K562 (cell line): ENCODE data around the gene POLG. TPM values are rescaled to one million over a fixed set of nuclear protein-coding genes. Genes with fewer than 3 reads are reported as not detected.

ENCODE experiments used
- ATF7 ChIP-seq: fragments of 450-650 bp; IDR thresholded peaks from 2 replicates; pipeline ENCODE4 v1.7.1; 2014; ENCODE audit warnings: mild to moderate bottlenecking, moderate library complexity
- CBFA2T2 ChIP-seq: fragments of 450-650 bp; conservative IDR thresholded peaks from 2 replicates; pipeline ENCODE4 v1.6.1; 2017; ENCODE audit warnings: mild to moderate bottlenecking
- CHD1 ChIP-seq: fragments of 200-600 bp; sonication (generic); IDR thresholded peaks from one replicate; pipeline ENCODE4 v1.6.1; 2012; ENCODE audit warnings: mild to moderate bottlenecking, moderate library complexity, low read length, inconsistent platforms
- CREBBP ChIP-seq: IDR thresholded peaks from one replicate; pipeline ENCODE4 v1.6.1; 2012; ENCODE audit warnings: low read depth, mild to moderate bottlenecking, control low read depth, inconsistent platforms, low read length
- GABPA ChIP-seq: fragments of 200-800 bp; sonication (Bioruptor generic); conservative IDR thresholded peaks from 2 replicates; pipeline ENCODE4 v1.6.1; 2016; ENCODE audit warnings: low read depth, missing genetic modification characterization, missing compliant biosample characterization
- ILF3 ChIP-seq: fragments of 450-650 bp; IDR thresholded peaks from 2 replicates; pipeline ENCODE4 v1.6.1; 2018; ENCODE audit warnings: antibody characterized with exemption, mild to moderate bottlenecking, moderate library complexity, borderline replicate concordance
- MTA1 ChIP-seq: fragments of 450-650 bp; IDR thresholded peaks from 2 replicates; pipeline ENCODE4 v1.6.1; 2017; ENCODE audit warnings: borderline replicate concordance
- MTA3 ChIP-seq: fragments of 450-650 bp; formaldehyde crosslinking; IDR thresholded peaks from 2 replicates; pipeline ENCODE4 v1.6.1; 2017; ENCODE audit warnings: mild to moderate bottlenecking, borderline replicate concordance
- MTF1 ChIP-seq: fragments of 250-450 bp; sonication (Bioruptor Pico); IDR thresholded peaks from 2 replicates; pipeline ENCODE4 v1.9.0; 2021; ENCODE audit warnings: moderate library complexity, mild to moderate bottlenecking, inconsistent platforms, borderline replicate concordance
- NCOA2 ChIP-seq, 2 experiments: fragments of 450-650 bp; IDR thresholded peaks; 2 replicates each; pipeline ENCODE4 v1.6.1; 2018; ENCODE audit warnings: mild to moderate bottlenecking in 2 of 2, moderate library complexity in 1 of 2; ENCODE audit not compliant: partially characterized antibody in 2 of 2
- PCBP2 ChIP-seq: fragments of 200-400 bp; formaldehyde crosslinking; IDR thresholded peaks from 2 replicates; pipeline ENCODE4 v1.6.1; 2018; ENCODE audit warnings: low read length, low read depth, mild to moderate bottlenecking, moderate library complexity; ENCODE audit not compliant: poor library complexity, severe bottlenecking
- RAD21 ChIP-seq, 2 experiments: fragments of 250-450 bp in 1 of 2; fragments of 450-650 bp in 1 of 2; sonication (Bioruptor Pico) in 1 of 2; formaldehyde crosslinking in 1 of 2; IDR thresholded peaks in 1 of 2; conservative IDR thresholded peaks in 1 of 2; 2 replicates each; pipeline versions ENCODE4 v1.4.0 to v1.8.0; 2020 to 2022; ENCODE audit warnings: mild to moderate bottlenecking in 2 of 2, moderate library complexity in 1 of 2
- SNRNP70 ChIP-seq: fragments of 200-400 bp; formaldehyde crosslinking; optimal IDR thresholded peaks from 2 replicates; pipeline ENCODE3; 2017; ENCODE audit warnings: low read depth, low read length
- TAF15 ChIP-seq: fragments of 200-400 bp; formaldehyde crosslinking; IDR thresholded peaks from 2 replicates; pipeline ENCODE4 v1.6.1; 2017; ENCODE audit warnings: mild to moderate bottlenecking, low read depth, low read length, moderate library complexity
- TFAP4 ChIP-seq: sonication (generic); formaldehyde crosslinking; IDR thresholded peaks from 2 replicates; pipeline ENCODE4 v1.8.0; 2022; ENCODE audit warnings: missing genetic modification reagents, mild to moderate bottlenecking, moderate library complexity, borderline replicate concordance
- THRB ChIP-seq: fragments of 450-650 bp; formaldehyde crosslinking; conservative IDR thresholded peaks from 2 replicates; pipeline ENCODE4 v1.4.0; 2022; ENCODE audit warnings: mild to moderate bottlenecking, missing genetic modification characterization
- YBX1 ChIP-seq: fragments of 450-650 bp; IDR thresholded peaks from 2 replicates; pipeline ENCODE4 v1.7.1; 2016; ENCODE audit warnings: mild to moderate bottlenecking
- ZNF232 ChIP-seq: sonication (generic); formaldehyde crosslinking; IDR thresholded peaks from 2 replicates; pipeline ENCODE4 v1.8.0; 2022; ENCODE audit warnings: mild to moderate bottlenecking, missing genetic modification reagents
- polyA plus RNA-seq, 8 experiments: library from polyadenylated mRNA; depleted of rRNA in 4 of 8; stranded (reverse) in 5 of 8; unstranded in 3 of 8; fragments of >200 nt; fragmentation: Nextera tagmentation in 2 of 8; fragmentation: Illumina TruSeq in 1 of 8; extraction: Ambion mirVana in 2 of 8; extraction: Trizol in 1 of 8; gene quantifications; 2 replicates each; pipeline versions ENCODE4 v1.2.1 to v1.2.3, GENCODE V29; 2011 to 2014; ENCODE audit warnings: inconsistent platforms in 1 of 8, missing spikeins in 1 of 8
- total RNA-seq, 7 experiments: library from RNA; depleted of rRNA in 6 of 7; stranded (reverse); fragments of >200 nt in 6 of 7; fragmentation: Illumina TruSeq in 2 of 7; extraction: Trizol in 2 of 7; gene quantifications; 2 replicates each; pipeline versions ENCODE4 v1.2.1 to v1.2.3, GENCODE V29; 2011 to 2021; ENCODE audit warnings: low replicate concordance in 1 of 7
- TF ChIP-seq, protein P1 (sequence below): fragments of 450-650 bp; conservative IDR thresholded peaks from 2 replicates; pipeline ENCODE4 v1.6.1; 2016; ENCODE audit warnings: missing genetic modification characterization, low read depth, mild to moderate bottlenecking, control low read depth, missing compliant biosample characterization
- TF ChIP-seq, protein P2 (sequence below): fragments of 250-450 bp; sonication (Bioruptor Pico); IDR thresholded peaks from 2 replicates; pipeline ENCODE4 v1.4.0; 2020; ENCODE audit warnings: mild to moderate bottlenecking, moderate library complexity

The POLG gene
- total and polyA plus RNA-seq, 9 of the 15 experiments (the other 6 are each of a cell fraction or from before 2014, with no cell fraction given): 15.2 to 83.8 (median 38.6) TPM

GRCh38 chr15:89334510-89335297, at the start of gene POLG (continued):
- TF ChIP-seq RAD21 (CRISPR knock-in tag; conservative IDR thresholded peaks at IDR 0.05 in 1 of 2, IDR thresholded peaks at IDR 0.05 in 1 of 2) (no peak), TAF15 (no peak), MTF1 (CRISPR knock-in tag) (no peak), CHD1 (no peak), THRB (CRISPR knock-in tag) (no peak), ILF3 (peak; percentile 62; the same call in 1 of the 2 replicates), MTA3 (peak; percentile 83; the same call in 1 of the 2 replicates), PCBP2 (no peak), GABPA (tag) (peak; percentile 80), NCOA2 (IDR thresholded peaks at IDR 0.05; ENCODE audit: partially characterized antibody in 2 of 2) (no peak), SNRNP70 (no peak), CBFA2T2 (no peak), MTA1 (peak; percentile 49; the same call in 1 of the 2 replicates), CREBBP (no peak), ATF7 (peak; percentile 100), ZNF232 (CRISPR knock-in tag) (0 out of 2 replicates have a peak, but pooled peaks have one; percentile 63), YBX1 (no peak), TFAP4 (CRISPR knock-in tag) (peak; percentile 79; the same call in 1 of the 2 replicates)
- TF ChIP-seq, protein P1, sequence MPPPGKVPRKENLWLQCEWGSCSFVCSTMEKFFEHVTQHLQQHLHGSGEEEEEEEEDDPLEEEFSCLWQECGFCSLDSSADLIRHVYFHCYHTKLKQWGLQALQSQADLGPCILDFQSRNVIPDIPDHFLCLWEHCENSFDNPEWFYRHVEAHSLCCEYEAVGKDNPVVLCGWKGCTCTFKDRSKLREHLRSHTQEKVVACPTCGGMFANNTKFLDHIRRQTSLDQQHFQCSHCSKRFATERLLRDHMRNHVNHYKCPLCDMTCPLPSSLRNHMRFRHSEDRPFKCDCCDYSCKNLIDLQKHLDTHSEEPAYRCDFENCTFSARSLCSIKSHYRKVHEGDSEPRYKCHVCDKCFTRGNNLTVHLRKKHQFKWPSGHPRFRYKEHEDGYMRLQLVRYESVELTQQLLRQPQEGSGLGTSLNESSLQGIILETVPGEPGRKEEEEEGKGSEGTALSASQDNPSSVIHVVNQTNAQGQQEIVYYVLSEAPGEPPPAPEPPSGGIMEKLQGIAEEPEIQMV (tag): no peak
- TF ChIP-seq, protein P2, sequence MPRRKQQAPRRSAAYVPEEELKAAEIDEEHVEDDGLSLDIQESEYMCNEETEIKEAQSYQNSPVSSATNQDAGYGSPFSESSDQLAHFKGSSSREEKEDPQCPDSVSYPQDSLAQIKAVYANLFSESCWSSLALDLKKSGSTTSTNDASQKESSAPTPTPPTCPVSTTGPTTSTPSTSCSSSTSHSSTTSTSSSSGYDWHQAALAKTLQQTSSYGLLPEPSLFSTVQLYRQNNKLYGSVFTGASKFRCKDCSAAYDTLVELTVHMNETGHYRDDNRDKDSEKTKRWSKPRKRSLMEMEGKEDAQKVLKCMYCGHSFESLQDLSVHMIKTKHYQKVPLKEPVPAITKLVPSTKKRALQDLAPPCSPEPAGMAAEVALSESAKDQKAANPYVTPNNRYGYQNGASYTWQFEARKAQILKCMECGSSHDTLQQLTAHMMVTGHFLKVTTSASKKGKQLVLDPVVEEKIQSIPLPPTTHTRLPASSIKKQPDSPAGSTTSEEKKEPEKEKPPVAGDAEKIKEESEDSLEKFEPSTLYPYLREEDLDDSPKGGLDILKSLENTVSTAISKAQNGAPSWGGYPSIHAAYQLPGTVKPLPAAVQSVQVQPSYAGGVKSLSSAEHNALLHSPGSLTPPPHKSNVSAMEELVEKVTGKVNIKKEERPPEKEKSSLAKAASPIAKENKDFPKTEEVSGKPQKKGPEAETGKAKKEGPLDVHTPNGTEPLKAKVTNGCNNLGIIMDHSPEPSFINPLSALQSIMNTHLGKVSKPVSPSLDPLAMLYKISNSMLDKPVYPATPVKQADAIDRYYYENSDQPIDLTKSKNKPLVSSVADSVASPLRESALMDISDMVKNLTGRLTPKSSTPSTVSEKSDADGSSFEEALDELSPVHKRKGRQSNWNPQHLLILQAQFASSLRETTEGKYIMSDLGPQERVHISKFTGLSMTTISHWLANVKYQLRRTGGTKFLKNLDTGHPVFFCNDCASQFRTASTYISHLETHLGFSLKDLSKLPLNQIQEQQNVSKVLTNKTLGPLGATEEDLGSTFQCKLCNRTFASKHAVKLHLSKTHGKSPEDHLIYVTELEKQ (CRISPR knock-in tag): no peak
